NCI-H2107 treated with DMSO at 0.1 percent for 48 hours (cell line): ENCODE data around the gene HSD3B2.

Experiments used
- DNase-seq: peaks from one replicate; lab custom pipeline; 2025; ENCODE audit not compliant: unreplicated experiment; lab: John Stamatoyannopoulos, UW

The HSD3B2 gene

DNA sequence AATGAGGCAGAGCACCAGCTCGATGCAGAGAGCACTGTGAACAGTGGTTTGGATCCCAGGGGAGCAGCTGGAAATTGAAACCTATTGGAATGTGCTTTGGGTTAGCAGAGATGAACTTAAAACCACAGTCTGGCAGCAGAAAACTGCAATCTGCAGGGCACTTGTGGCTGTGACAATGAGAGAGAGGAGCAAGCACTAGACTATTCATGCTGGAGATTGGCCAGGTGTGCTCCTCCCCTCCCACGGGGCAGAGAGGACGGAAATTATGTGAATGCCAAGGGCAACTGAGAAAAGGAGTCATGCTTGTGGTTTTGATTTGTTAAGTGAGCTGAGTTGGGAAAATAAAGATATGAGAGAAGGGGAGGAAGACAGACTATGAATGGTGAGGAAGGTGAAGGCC is 38.1 kb downstream of the HSD3B2 start:
- DNase-seq = peak; percentile 47

DNA sequence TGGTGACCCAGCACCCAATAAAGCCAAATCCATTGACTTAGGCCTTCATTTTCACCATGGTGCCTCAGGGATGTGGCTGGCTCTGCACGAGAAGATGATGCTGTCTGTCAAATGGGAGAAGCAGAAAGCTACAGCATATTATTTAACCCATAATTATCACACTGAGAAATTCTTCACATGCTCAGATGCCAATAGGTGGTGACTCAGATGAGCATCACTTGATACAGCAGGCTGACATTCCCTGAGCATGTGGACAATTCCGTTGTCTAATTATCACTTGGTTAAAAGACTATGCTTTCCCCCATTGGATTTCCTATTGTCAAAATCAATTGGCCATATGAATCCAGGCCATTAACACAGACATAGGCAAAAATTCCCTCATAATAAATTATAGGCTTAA is 48.0 kb downstream of the HSD3B2 start:
- DNase-seq = no peak

DNA sequence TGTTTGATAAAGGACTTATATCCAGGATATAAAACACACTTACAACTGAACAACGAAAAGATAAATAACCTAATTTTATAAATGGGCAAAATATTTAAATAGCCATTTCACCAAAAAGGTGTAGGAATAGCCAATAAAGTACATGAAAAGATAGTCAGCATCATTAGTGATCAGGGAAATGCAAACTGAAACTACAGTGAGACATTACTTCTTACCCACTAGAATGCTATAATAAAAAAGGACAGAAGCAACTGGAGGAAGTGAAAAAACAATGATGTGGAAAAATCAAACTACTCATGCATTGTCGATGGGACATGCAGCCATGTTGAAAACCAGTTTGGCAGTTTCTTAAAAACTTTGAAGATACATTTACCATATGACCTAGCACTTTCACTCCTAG is 48.6 kb downstream of the HSD3B2 start:
- no peak for DNase-seq

DNA sequence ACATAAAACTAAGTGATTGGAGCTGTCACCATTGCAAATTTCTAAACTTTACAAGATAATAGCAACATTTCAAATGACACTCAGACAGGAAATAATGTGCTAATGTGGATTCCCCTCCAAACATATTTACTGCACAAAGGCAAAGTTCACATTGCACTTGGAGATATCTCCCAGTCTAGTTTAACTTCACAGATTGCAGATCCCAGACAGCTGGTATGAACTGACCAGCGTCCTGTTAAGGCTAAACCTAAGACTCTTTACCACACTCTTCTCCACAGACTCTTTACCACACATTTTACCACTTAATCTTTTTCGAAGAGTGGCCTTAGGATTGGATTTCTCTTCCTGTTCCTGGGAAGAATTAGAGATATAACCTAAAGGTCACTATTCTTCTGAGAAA is 51.5 kb downstream of the HSD3B2 start:
- DNase-seq = no peak

DNA sequence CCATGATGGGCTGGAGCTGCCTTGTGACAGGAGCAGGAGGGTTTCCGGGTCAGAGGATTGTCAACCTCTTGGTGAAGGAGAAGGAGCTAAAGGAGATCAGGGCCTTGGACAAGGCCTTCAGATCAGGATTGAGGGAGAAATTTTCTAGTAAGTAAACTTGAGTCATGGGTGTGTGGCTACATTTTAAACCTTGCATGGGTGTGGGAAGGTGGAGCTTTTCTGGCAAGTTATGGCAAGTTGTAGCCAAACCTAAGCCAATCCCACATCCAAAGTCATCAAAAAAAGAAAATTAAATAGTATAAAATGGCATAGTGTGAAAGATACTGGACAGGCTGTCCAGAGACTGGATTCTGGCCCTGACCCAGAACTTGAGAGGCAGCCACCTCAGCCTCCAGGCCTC is 52.3 kb downstream of the HSD3B2 start:
- no peak for DNase-seq

DNA sequence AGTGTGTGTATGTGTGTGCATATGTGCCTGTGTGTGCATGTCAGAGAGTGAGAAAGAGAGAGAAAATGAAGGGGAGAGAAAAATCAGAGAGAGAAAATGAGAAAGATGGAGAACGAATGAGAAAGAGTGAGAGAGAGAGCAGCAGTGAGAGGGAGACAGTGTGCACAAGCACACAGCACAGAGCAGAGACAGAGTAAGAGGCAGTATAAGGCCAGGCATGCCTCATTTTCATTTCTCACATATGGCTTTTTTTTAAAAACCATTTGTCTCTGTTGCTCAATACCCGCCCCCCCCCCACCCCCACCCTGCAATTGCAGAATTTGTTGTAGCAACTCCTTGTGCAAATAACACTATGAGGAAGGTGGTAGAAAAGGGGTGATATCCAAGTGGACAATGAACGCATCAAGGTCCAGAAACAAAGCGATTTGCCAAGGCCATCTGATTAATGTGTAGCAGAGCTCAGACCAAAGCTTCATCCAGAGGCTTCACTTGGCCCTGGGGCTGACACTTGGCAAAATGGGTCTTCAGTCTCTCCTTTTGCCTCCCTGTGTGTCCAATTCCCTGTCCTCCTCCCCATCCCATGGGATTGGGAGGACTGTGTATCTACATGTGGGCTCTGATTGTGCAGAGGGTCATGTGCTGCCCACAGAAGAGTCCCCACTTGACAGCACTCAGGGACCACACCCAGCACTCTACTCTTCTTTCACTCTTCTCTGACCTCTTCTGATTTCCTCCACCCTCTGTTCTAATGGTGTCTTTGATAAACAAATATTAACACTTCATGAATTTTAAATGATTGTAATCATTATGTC is 53.1 kb downstream of the HSD3B2 start:
- no peak for DNase-seq

DNA sequence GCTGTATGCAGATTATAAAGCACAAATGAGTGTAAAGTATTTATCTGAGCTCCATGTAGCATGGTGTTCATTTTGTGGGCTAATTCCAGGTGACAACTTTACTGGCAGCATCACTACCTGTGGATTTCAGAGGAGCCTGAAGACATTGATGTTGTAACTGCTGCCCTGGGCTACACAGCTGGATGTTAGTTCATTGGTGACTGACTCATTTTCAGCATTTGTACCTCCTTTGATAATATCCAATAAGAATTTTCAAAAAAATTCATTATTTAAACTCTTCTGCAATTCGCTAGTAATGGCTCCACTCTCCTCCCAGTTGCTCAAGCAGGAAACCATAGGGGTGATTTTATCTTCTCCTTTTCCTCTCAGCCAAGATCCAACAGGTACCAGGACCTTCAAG is 54.8 kb downstream of the HSD3B2 start:
- no peak for DNase-seq

DNA sequence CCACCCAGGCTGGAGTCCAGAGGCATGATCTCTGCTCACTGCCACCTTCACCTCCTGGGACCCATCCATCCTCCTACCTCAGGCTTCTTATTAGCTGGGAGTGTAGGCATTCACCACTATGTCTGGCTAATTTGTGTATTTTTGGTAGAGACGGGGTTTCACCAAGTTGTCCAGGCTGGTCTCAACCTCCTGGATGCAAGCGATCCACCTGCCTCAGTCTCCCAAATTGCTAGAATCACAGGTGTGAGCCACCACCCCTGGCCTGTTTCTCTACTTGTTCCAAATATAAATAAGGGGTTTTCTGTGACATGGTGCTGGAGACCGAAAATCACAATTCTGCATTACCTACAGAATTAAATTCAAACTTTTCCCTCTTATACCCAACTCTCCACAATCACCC is 55.4 kb downstream of the HSD3B2 start:
- no peak for DNase-seq

DNA sequence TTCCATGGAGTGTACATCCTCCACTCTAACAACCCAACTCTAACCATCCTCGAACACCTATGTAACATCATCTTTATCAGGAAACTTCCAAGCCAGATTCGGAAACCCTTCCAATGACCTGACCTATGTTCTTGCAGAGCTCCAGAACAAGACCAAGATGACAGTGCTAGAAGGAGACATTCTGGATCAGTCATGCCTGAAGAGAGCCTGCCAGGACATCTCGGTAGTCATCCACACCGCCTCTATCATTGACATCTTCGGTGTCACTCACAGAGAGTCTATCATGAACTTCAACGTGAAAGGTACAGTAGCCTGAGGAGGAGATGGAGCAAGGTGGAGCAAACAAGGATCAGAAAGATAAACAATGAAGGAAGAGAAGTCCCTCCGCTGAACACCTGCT is 56.0 kb downstream of the HSD3B2 start:
- DNase-seq = no peak

DNA sequence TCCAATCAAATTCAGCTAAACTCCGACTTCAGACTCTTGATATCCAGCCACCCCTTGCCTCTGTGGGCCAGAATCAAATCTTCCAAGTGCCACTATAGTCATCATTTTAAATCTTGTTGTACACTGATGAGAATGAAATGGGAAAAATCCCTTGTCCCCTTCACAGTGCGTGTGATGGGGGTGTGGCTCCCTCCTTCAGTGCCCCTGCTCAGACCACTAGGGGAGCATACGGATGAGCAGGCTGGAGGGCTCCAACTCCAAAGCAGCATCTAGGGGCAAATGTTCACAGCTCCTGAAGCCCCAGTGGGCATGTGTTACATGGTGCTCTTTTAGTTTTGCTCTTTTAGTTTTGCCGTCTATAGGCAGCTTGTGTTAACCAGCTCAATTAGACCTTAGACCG is 56.6 kb downstream of the HSD3B2 start:
- DNase-seq = no peak

DNA sequence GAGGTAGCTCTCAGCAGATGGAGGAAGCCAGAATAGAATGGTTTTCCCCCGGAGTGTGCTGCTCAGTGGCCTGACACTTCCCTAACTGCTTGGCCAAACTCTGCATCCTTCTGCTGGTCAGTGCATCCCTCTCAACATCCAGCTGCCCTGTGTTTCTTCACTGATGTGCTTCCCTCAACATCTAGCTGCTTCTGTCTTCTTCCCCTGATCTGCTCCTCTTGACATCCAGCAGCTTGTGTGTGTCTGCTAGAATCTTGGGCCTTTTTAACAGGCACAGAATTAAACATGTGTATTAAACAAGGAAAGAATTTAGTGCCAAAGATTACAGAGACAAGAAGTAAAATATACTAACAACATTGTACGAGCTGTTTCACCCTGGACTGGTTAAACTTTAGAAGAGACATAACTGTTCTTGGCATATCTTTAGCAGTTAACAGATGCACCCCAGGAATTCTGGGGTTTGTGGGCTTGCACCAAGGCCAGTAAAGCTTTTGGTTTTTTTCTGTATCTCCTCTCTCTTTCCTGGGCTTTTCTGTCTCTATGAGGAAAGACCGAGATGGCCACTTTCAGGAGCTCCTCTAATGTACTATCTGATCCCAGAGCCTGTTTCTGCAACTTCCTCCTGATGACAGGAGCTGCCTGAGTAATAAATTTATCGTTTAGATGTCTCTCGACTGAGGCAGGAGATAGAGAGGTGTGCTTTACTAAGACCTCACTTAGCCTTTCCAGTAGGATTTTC is 57.3 kb downstream of the HSD3B2 start:
- no peak for DNase-seq
